ENCODE results near the gene VSTM2B.

DNA sequence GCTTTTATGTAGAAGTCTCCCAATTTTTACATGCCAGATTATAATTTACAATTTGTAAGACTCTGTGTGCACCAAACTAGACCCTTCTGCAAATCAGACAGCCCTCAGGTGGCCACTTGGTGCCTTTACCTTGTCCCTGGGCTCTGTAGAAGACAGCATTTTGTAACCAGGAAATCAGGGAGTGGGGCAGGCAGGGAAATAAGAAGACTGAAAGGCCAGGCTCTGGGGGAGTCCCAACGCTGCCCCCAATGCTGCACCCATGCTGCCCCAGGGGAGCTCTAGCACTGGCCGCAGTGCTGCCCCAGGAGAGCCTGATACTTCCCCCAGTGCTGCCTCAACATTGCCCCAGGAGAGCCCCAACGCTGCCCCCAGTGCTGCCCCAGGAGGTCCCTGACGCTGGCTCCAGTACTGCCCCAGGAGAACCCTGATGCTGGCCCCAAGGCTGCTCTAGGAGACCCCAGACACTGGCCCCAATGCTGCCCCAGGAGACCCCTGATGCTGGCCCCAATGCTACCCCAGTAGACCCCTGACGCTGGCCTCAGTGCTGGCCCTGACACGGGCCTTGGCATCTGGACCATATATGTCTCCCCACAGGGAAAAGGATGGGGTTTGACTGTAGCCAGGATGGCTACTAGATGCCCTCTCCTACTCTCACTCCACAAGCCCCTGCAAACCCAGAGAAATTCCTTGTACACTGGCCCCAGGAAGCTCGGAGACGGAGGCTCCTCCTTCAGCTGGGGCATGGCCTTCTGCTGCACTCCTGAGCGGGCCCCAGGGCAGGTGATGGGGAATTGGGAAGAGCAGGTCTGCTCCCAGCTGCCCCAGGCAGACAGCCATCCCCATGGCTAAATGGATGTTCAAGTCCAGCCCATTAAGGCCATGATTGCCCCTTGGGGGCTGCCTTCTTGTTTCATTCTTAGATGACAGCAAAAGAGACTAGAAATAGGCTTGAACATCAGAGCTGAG, 23.6 kb downstream of the VSTM2B start:
- TF ChIP-seq FOSL2 (CRISPR knock-in tag; IDR thresholded peaks at IDR 0.05), result no peak
- no peak for TF ChIP-seq TCF7 (IDR thresholded peaks at IDR 0.05; ENCODE audit: low read depth)
- TF ChIP-seq, protein P1, sequence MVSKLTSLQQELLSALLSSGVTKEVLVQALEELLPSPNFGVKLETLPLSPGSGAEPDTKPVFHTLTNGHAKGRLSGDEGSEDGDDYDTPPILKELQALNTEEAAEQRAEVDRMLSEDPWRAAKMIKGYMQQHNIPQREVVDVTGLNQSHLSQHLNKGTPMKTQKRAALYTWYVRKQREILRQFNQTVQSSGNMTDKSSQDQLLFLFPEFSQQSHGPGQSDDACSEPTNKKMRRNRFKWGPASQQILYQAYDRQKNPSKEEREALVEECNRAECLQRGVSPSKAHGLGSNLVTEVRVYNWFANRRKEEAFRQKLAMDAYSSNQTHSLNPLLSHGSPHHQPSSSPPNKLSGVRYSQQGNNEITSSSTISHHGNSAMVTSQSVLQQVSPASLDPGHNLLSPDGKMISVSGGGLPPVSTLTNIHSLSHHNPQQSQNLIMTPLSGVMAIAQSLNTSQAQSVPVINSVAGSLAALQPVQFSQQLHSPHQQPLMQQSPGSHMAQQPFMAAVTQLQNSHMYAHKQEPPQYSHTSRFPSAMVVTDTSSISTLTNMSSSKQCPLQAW (CRISPR knock-in tag; IDR thresholded peaks at IDR 0.05), result no peak
- TF ChIP-seq, protein P2, sequence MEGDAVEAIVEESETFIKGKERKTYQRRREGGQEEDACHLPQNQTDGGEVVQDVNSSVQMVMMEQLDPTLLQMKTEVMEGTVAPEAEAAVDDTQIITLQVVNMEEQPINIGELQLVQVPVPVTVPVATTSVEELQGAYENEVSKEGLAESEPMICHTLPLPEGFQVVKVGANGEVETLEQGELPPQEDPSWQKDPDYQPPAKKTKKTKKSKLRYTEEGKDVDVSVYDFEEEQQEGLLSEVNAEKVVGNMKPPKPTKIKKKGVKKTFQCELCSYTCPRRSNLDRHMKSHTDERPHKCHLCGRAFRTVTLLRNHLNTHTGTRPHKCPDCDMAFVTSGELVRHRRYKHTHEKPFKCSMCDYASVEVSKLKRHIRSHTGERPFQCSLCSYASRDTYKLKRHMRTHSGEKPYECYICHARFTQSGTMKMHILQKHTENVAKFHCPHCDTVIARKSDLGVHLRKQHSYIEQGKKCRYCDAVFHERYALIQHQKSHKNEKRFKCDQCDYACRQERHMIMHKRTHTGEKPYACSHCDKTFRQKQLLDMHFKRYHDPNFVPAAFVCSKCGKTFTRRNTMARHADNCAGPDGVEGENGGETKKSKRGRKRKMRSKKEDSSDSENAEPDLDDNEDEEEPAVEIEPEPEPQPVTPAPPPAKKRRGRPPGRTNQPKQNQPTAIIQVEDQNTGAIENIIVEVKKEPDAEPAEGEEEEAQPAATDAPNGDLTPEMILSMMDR (CRISPR knock-in tag; IDR thresholded peaks at IDR 0.05), result no peak
- TF ChIP-seq CHD4 (IDR thresholded peaks at IDR 0.05; ENCODE audit: borderline replicate concordance, low read length), result no peak
- no peak for TF ChIP-seq TCF12 (IDR thresholded peaks at IDR 0.05)
- TF ChIP-seq TCF12 (CRISPR knock-in tag; IDR thresholded peaks at IDR 0.05), result no peak
- TF ChIP-seq, protein P3, sequence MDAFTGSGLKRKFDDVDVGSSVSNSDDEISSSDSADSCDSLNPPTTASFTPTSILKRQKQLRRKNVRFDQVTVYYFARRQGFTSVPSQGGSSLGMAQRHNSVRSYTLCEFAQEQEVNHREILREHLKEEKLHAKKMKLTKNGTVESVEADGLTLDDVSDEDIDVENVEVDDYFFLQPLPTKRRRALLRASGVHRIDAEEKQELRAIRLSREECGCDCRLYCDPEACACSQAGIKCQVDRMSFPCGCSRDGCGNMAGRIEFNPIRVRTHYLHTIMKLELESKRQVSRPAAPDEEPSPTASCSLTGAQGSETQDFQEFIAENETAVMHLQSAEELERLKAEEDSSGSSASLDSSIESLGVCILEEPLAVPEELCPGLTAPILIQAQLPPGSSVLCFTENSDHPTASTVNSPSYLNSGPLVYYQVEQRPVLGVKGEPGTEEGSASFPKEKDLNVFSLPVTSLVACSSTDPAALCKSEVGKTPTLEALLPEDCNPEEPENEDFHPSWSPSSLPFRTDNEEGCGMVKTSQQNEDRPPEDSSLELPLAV (CRISPR knock-in tag; conservative IDR thresholded peaks at IDR 0.05; ENCODE audit: low read depth), result no peak
- TF ChIP-seq, protein P4, sequence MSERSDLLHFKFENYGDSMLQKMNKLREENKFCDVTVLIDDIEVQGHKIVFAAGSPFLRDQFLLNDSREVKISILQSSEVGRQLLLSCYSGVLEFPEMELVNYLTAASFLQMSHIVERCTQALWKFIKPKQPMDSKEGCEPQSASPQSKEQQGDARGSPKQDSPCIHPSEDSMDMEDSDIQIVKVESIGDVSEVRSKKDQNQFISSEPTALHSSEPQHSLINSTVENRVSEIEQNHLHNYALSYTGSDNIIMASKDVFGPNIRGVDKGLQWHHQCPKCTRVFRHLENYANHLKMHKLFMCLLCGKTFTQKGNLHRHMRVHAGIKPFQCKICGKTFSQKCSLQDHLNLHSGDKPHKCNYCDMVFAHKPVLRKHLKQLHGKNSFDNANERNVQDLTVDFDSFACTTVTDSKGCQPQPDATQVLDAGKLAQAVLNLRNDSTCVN (CRISPR knock-in tag; IDR thresholded peaks at IDR 0.05; ENCODE audit: borderline replicate concordance), result no peak
